CD4-positive, alpha-beta T cell treated with Interleukin-12 subunit alpha and Interleukin-12 subunit beta, for 1 hour (primary cell): ENCODE measurements around the gene C1QTNF12.

Experiments
- DNase-seq: peaks from one replicate; pipeline ENCODE4 v3.0.0-alpha.2; 2020

The C1QTNF12 gene

GRCh38 chr1:1226566-1227362, 19.8 kb downstream of the C1QTNF12 start:
- DNase-seq: no peak

DNA sequence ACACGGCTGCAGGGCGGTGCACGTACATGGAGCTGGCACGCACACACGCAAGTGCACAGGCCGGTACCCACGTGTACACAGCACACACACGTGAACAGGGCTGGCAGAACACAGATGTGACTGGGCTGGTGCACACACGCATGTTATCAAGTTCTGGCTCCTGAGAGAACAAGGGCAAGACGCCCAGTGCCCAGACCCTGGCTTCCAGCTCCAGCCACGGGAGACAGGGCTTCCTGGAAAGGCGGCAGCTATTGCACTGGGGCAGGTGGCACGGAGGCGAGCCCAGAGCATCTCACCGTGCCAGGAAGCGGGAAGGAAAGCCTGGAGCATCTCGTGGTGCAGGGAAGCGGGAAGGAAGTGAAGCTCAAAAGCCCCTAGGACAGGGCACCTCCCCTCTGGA, 20.6 kb downstream of the C1QTNF12 start:
- DNase-seq: no peak

DNA sequence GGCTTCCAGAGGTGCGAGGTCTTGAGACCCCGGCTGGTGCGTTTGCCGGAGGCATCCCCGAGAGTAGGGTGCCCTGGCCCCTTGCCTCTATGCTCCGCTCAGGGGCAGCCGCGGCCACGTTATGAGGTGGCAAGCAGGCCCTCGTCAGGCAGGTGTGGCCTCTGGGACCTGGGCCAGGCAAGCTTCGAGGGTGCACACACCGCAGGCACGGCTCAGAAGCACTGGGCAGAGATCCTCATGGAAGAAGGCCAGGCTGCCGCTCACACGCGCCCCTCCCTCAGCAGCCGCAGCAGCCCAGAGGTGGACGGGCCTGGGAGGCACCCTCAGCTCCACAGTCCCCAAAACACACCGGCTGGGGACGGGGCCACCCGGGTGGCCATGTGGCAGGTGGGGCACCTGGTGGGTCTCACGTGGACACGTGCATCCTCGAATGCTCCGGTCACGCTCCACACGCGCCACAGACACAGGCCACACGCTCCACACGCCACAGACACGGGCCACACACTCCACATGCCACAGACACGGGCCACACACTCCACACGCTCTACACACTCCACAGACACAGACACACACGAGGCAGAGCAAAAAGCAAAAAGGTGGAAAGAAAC, 21.2 kb downstream of the C1QTNF12 start:
- DNase-seq: no peak

- no peak for DNase-seq
Measured at GRCh38 chr1:1223891-1224290, 22.6 kb downstream of the C1QTNF12 start.

GRCh38 chr1:1223321-1223720, 23.2 kb downstream of the C1QTNF12 start:
- no peak for DNase-seq

DNA sequence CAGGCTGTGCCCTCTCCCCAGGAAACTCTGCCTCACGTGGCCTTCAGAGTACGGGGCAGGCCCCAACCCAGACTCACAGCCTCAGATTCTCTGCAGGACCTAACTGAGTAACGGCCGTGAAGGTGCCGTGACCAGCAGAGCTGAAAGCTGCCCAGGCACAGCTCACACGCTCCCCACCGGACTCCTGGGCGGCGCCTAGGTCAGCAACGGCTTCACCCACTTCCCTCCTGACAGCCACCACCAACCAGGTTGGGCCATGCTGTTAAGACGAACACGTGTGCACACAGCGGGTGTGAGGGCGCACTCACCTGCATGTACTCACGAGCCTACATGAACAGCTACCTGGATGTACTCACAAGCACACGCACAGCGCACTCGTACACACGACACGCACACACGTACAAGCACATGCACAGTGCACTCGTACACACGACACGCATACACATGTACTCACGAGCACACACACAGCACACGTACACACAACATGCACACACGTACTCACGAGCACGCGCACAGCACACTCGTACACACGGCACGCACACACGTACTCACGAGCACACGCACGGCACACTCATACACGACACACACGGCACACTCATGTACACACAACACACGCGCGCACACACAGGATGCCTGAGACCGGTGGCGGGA, 23.8 kb downstream of the C1QTNF12 start:
- DNase-seq: no peak

GRCh38 chr1:1221887-1222574, 24.5 kb downstream of the C1QTNF12 start:
- no peak for DNase-seq

DNA sequence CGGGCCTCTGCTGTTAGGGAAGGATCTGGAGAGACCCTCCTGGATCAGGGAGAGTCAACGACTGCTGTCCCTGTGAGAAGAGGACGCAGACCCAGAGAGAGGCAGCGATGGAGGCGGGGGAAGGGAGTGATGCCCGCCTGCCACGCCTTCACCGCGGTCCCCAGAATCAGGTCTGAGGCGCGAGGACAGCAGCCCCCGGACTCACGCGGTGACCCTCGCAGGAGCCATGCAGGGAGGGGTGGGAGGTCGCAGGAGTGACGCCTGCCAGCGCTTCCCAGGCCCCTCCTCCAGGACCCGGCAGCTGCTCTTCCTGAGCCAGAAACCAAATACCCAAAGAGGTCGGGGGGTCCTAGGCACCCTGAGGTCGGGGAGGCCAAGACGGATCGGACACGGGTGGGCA, 26.3 kb downstream of the C1QTNF12 start:
- DNase-seq: no peak

- DNase-seq: peak; percentile 69
Measured at GRCh38 chr1:1219341-1219740, 27.2 kb downstream of the C1QTNF12 start.

GRCh38 chr1:1218524-1219200, 27.9 kb downstream of the C1QTNF12 start:
- no peak for DNase-seq

DNA sequence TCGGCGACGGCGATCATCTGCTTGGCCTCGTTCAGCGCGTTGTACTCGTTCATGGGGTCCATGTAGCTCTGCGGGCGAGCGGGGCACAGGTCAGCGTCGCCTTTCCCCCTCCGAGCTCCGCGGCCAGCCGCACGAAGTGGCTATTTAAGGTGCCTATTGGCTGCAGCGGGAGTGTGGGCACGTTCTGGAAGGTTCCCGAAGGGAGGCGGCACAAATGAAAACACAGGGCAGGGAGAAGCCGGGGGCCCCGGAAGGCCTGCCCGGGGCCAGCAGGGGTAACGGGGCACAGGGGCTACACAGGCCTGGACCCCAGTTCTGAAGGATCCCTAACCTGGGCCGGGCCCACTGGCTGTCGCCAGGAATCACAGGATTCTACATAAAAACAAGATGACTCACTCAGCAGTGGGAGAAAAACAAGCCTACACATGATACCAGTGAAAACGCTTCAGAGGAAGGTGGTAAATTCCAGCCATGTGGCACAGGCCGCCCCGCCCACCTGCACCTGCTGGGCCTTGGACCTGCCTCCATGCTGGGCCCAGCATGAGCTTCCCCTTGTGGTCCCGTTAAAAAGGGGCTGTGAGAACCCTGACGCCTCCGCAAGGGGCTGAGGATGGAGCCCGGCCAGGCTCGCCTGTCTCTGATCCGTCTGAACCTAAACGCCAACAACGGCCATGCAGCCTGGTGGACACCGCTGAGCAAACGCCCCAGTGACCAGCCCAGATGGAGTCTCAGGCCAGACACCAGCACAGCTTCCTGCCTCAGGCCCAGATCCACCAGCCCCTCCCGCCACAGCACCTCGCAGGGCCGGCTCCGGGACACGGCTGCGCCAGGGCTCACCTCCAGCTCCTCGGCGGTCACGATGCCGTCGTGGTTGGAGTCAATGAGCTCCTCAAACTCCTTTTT, 28.6 kb downstream of the C1QTNF12 start:
- DNase-seq: no peak

GRCh38 chr1:1216770-1217620, 29.5 kb downstream of the C1QTNF12 start:
- peak; percentile 71 for DNase-seq

DNA sequence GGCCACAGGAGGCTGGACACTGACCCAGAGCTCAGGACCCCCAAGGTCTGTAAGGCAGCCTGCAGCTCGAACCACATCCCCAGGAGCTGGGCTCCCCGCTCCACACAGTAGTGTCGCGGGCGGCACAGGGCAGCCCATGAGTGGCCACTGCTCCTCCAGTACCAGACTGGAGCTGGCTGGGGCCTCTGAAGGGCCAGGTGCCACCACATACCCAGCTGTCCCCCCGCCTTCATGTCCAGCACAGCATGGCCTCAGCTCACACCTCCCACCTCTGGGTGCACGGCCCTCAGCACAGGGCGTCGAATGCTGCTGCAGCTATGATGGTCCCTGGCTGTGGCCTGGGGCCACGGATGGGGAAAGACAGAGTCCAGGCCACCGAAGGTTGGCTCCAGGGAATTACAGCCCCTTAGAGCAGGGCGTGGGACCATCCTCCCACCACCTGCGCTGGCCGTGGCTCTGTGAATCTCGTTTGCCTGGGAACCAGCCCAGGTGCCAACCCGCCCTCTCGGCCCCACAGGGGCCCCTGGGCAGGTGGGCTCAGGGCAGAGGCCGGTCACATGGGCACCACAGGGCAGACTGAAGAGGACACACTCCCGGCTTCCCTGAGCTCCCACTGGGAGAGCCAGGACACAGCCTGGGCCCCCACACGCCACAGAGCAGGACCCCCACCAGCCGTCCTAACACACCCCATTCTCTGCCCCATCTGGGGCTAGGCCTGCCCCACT, 30.5 kb downstream of the C1QTNF12 start:
- no peak for DNase-seq

- peak; percentile 50 for DNase-seq
Measured at GRCh38 chr1:1215080-1215676, 31.3 kb downstream of the C1QTNF12 start.

DNA sequence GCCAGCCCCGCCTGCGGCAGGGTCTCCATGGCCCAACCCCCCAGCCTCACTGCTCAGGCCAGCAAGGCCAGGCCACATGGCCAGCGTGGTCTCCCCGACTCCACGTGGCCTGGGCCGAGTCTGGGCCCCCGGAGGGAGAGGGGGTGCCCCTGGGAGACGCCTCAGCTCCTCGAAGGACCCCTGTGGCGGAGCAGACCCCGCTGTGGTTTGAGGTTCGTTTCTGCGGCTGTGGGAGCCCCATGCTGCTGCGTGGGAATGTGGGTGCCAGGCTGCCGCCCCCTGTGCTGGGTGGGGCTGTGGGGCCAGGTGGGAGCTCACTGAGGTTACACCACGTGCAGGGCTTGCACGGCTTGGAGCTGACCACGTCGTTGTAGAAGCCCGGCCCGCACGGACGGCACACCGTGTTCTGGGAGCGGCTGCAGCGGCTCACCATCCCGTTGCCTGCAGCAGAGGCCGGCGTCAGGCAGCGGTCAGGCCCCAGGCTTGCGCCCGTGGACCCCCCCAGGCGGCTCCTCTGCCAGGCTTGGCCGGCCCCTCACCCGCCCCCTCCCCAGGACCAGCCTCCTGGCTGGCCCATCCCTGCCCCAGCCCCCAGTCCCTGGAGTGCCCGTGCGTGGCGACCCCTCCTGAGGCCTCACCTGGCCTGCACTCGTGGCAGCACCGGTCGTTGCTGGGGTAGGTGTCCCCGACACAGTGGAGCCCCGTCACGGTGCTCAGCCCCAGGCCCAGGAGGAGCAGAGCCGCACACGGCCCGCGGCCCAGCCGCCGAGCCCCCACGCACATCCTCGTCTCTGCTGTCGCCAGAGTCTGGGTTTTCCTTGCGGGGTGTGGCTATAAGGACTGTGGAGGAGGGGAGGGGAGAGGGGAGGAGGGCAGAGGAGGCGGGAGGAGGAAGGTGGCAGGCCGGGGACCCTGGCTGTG, 32.9 kb downstream of the C1QTNF12 start, which contains the start of gene TNFRSF4:
Gene TNFRSF4, minus strand, starts transcription at position 809 of the 921 bp plus-strand sequence. Its CDS starts 26 bp downstream, at position 783.
- DNase-seq: peak; percentile 54

- peak; percentile 60 for DNase-seq
Measured at GRCh38 chr1:1212780-1213344, 33.7 kb downstream of the C1QTNF12 start.

DNA sequence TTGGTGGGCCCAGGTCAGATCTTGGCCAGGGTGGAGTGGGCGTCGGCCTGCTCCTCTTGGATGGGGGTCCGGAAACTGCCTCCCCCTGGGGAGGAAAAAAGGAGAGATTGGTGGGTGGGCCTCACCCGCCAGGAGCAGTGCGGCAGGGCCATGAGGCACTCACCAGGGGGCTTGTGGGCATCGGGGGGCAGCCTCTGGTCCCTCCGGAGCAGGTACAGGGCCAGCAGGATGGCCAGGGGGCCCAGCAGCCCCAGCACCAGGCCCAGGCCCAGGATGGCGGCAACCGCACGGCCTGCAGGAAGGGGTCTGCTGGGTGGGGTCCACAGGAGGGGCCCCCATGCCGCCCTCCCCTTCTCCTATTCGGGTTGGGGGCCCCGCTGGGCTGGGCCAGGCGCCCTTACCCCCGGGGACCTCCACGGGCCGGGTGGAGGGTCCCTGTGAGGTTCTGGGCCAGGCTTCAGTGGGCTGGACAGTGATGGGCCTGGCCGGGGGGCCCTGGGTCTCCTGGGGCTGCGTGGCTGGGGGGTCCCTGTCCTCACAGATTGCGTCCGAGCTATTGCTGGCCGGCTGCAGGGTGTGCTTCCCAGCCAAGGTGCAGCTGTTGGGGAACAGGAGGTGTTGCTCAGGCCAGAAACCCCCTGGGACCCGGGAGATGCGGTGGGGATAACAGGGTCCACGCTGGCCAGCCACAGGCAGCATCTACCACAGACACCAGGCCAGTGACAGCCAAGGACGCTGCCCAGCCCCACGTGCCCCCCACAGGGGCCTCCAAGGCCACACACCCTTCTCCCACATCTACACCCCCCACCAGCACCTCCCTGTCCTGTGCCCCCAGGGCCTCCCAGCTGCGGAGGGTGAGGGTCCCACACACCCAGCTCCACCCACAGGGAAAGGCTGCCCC, 34.7 kb downstream of the C1QTNF12 start:
- DNase-seq: no peak
